ENCODE results near the gene DUOXA1.
"Not testable (repeated sequence)": the region's sequence is repeated elsewhere in the genome, so short reads cannot be mapped to it uniquely, and the experiment has no call there.

Gene DUOXA1

DNA sequence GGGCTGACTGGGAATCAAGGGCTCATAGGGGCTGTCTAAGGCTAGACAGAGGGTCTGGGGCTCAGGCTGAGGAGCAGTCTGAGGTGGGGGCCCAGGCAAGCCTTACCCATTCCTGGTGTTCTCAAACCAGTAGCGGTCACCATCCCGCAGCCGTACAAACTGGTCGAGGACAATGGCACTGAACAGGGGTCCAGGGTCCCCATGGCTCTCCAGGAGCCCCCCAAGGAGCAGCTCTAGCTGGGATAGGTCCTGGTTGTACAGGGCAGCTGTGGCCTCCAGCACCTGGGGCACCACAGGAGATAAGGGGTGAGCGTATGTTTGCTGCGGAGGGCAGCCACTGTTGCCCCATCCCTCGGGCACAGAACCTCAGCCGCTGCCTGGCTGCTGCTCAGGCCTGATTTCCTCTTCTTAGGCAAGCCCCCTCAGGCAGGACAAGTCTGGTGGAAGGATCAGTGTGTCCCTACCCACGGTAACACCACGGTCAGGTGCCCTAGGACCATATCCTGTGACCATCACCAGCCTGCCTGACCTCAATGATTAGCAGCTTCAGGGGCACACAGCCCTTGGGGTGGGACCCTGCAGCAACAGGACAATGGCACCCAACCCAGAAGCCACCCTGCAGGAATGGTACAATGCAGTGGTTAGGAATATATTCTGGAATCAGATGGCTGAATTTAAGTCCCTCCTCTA, 21.6 kb downstream of the DUOXA1 start:
- no peak for DNase-seq
- no peak for TF ChIP-seq GATA1 (IDR thresholded peaks at IDR 0.05; ENCODE audit: low read depth, low read length)
- no peak for TF ChIP-seq POLR2A (IDR thresholded peaks at IDR 0.05; ENCODE audit: low read length)

DNA sequence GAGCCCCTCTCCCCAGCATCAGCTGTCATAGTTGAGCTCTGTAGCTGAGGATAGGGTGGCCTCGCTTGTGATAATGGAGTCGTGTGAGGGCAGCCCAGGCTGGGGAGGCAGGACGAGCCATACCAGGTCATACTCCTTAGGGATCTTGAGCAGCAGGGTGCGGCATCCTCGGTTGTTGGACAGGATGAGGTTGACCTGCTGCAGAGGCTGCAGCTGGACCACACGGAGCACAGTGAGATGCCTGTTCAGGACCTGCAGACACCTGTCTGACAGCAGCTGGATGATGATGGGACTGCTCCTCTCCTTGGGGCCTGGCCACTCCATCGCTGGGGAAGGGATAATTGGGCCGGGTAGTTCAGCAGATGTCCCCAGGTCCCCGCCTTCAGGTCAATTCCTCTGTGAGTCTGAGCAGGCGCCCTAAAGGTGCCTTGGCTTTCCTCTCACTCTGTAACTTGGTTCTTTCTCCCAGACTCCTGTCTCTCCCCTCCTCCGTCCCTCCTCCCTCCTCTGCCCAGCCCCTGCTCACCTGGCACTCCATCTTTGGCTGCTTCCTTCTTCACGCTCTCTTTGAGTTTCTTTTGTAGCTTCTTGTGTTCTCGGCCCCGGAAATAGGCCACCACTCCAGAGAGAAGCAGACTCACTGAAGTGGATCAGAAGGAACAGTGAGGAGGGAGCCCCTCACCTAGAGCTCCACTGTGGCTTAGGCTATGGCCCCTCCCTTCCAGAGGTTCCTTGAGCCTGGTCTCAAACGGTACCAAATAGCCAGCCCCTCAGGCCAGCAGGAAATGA, 23.5 kb downstream of the DUOXA1 start:
- no peak for DNase-seq
- TF ChIP-seq GATA1 (IDR thresholded peaks at IDR 0.05; ENCODE audit: low read depth, low read length) (no peak), POLR2A (IDR thresholded peaks at IDR 0.05; ENCODE audit: low read length) (no peak)

DNA sequence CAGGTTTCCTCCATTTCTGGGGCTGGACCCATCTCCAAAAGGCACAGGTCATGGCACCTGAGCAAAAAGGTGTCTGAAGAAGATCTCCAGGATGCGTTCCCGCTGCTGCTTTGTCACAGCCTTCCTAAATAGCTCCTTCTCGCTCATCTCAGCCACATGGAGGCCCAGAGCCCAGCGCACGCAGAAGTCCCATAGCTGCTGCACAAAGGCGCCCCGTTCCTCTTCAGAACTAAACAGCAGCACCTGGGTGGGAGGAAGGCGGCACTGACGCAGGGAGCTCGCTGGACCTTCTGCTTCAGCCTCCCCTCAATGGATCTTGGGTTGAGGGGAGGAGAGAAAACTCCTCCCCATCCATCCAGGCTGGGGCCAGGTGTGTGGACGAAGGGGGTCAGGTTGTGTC, 24.1 kb downstream of the DUOXA1 start:
- TF ChIP-seq GATA1 (IDR thresholded peaks at IDR 0.05; ENCODE audit: low read depth, low read length) (no peak), POLR2A (IDR thresholded peaks at IDR 0.05; ENCODE audit: low read length) (no peak)
- DNase-seq, result no peak

DNA sequence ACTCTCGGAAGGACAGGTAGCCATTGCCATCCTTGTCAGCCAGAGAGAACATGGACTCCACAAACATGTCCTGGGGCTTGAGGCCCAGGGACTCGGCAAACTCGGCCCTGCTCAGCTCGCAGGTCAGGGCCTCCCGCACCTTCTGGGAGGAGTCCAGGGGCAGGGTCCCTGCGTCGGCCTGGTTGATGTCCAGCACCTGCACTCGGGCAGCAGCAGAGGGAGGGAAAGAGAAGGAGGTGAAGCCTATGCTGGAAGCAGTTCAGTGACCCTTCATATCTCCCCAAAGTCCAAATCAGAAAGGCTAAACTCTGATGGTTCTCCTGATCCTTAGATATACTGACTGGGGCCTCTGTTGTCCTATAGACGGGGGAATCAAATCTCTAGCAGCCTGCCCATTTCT, 25.5 kb downstream of the DUOXA1 start:
- not testable (repeated sequence) for DNase-seq

DNA sequence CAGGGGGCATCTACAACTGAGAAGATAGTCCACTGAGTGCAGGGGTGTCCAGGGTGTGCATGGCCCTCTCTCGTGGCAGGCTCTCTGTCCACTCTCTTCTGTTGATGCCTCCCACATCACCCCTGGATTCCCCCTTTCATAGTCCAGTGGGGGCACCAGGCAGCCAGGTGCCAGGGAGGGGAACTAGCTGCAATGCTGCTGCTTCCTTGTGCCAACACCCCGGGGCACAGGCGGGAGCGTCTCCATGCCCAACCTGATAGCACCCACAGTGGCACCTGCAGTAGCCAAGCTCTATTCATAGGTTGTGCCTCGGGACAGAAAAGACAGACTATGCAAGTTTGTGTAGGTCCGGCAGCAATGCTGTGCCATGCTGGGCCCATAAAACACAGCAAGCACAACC, 27.5 kb downstream of the DUOXA1 start:
- TF ChIP-seq GATA1 (IDR thresholded peaks at IDR 0.05; ENCODE audit: low read depth, low read length) (no peak), POLR2A (IDR thresholded peaks at IDR 0.05; ENCODE audit: low read length) (no peak)
- no peak for DNase-seq

DNA sequence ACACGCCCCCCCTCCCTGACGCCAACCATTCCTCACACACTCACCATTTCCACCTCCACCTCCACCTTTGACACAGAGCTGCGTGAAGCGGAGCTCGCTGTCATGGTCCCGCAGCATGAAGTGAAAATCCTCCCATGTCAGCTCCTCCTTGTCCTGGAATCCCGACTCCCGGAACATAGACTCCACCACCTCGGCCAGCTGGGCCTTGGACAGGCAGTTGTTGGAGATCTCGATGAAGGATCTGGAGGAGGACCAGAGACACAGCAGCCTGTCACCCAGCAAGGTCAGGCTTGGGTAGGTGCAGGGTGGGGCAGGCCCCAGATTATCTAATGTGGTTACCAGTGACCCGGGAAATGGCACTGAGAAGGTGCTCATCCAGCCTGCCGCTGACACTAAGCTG, 27.9 kb downstream of the DUOXA1 start:
- TF ChIP-seq POLR2A (IDR thresholded peaks at IDR 0.05; ENCODE audit: low read length), result no peak
- no peak for TF ChIP-seq GATA1 (IDR thresholded peaks at IDR 0.05; ENCODE audit: low read depth, low read length)

DNA sequence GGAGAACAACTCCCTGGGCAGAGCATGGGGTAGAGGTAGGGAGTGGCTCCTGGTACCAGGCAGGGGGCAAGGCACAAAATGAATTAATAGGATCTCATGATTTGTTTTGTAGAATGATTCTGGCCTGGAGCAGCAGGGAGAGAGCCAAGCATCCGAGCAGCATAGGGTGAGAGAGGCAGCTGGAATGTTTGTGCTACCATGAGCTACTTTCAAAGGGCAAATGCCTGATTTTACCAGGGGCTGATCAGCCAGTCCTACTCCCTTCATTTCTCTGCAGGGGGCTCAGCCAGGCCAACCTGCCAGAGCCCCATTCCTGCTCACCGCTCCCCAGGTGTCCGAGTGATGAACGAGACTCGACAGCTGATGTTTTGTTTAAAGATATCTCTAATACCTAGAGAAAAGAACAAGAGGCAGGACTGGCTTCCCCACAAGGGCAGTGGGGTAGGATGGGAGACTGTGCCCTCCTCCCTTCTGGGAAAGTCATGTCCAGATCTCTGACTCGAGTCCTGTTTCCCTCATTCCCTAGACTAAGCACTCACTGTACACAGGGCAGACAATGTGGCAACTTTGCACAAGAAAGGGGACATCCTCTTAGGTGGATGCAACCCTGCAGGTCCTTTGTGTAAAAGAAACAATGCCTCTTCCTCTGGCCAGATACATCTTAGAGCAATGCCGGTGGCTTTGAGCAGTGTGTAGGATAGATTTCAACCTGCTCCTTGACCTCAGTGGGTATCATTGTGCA, 28.6 kb downstream of the DUOXA1 start:
- TF ChIP-seq GATA1 (IDR thresholded peaks at IDR 0.05; ENCODE audit: low read depth, low read length), result no peak
- TF ChIP-seq POLR2A (IDR thresholded peaks at IDR 0.05; ENCODE audit: low read length), result no peak
- DNase-seq, result no peak

More for the DNA sequence above, 27.9 kb downstream of the DUOXA1 start:
- no peak for DNase-seq

DNA sequence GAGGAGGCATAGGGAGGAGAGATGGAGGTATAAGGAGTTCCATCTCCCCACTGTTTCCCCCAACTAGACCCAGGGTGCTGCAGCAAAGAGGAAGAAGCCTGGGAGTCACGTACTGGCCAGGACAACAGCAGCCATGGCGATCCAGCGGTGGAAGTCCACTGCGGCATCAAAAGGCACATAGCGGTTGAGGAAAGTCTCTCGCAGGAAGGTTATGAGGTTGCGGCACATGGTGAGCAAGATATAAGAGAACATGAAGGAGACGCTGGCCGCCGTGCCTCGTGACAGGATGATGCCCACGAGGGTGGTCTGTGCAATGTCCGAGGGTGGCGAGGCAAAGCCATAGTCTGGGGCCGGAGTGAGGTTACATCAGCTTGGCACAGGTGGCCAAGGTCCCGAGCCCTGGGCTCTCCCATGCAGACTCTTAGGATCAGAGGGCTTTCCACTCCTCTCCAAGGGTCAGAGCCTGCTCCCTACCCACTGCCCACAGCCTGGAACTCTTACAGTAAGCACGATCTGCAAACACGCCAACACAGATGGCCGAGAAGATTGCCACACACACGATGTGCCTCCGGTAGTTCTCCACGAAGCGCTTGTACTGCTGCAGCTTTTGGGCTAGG, 30.0 kb downstream of the DUOXA1 start:
- no peak for DNase-seq
- TF ChIP-seq POLR2A (IDR thresholded peaks at IDR 0.05; ENCODE audit: low read length) (no peak), GATA1 (IDR thresholded peaks at IDR 0.05; ENCODE audit: low read depth, low read length) (no peak)

DNA sequence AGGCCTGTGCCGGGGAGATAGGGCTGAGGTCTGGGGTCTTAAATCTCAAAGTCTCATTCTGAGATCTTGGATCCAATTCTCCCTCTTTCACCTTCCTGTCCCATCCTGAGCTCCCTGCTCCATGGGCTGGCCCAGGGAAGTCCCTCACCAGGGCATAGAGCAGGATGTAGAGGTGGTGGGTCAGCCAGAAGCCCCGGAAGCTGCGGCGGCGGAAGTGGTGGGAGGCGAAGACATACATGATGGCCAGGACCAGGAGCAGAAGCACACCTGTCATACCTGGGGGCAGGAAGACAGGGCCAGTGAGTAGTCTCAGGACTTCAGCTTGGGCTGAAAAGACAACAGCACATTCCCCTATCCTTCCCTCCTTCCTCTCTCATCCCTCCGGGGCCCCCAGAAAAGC, 32.2 kb downstream of the DUOXA1 start:
- TF ChIP-seq POLR2A (IDR thresholded peaks at IDR 0.05; ENCODE audit: low read length) (no peak), GATA1 (IDR thresholded peaks at IDR 0.05; ENCODE audit: low read depth, low read length) (no peak)
- DNase-seq, result no peak

DNA sequence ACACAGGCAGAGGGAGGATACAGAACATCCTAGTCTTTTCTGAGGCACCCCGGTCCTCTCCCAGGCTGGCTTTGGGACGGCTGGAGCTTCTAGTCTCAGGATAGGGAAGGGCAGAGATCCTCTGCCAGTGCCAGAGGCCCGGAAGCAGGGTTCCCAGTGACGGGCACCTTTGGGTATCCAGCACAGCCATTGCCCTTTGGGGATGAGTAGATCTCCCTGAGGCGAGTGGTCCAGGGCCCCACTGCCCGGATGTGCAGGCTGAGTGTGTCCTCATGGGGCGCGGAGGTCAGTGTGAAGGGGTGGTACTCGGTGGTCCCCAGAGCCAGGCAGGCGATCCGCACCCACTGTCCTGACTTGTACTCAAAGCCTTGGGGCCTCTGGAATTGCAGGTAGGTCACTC, 34.0 kb downstream of the DUOXA1 start:
- DNase-seq, result no peak
- TF ChIP-seq GATA1 (IDR thresholded peaks at IDR 0.05; ENCODE audit: low read depth, low read length), result no peak

DNA sequence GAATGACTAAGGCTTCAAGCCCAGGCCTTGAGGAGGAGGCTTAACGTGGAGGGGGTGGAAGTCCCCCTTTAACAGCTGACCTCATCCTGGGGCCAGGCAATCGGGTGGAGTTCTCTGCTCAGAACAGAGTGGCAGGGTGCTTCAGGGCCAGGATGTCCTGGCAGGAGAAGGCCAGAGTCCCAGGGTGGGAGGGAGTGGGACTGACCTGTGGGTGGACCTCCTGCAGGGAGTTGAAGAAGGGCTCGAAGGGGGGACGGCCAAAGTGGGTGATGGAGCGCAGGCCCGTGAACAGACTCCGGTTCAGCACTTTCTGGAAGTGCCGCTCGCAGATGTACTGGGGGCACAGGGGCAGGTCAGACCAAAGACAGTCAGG, 35.3 kb downstream of the DUOXA1 start:
- TF ChIP-seq GATA1 (IDR thresholded peaks at IDR 0.05; ENCODE audit: low read depth, low read length), result no peak
- no peak for TF ChIP-seq POLR2A (IDR thresholded peaks at IDR 0.05; ENCODE audit: low read length)
- DNase-seq, result no peak

DNA sequence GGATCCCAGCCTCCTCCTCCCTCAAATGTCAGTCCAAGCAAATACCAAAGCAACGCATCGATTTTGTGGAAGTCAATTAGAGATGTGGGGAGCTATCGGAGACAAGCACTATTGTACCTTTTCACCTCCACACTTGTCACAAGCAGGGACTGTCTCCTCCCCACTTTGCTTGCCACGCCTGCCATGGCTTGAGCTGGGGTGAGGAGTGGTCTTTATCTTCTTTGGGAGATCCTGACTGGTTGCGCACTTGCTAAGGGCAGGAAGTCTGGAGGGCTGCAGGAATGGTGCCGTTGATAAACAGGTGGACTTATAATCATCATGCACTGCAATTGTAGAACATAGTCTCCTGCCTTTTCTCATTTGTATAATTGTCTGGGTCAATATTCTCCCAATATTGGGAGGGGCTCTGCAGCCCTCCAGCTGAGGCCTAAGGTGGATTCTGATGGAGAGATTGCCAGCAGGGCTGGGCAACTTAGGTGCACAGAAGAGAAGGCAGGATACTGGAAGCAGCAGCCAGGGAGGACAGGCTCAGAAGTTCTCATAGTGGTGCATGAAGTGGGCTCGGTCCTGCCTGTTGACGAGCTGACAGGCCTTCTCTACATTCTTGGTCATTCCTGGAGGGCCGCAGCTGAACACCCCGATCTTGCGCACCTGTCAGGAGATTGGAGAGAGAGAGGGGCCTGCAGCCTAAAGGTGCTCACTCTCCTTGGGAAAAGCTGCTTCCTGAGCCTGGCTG, 35.9 kb downstream of the DUOXA1 start:
- no peak for DNase-seq
- TF ChIP-seq POLR2A (IDR thresholded peaks at IDR 0.05; ENCODE audit: low read length) (no peak), GATA1 (IDR thresholded peaks at IDR 0.05; ENCODE audit: low read depth, low read length) (no peak)

DNA sequence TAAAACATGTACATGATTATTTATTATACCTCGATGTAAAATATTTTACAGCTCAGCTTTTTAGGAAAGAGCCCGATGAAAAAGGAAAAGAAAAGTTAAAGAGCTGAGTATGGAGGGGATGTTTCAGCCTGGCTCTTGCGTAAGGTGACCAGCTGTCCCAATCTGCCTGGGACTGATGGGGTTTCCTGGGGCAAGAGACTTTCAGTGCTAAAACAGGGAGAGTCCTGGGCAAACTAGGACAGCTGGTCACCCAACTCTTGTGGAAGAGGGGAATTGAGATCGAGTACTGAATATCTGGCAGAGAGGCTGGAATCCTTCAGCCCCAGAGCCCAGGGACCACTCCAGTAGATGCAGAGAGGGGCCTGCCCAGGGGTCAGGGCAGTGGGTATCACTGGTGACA, 36.7 kb downstream of the DUOXA1 start:
- no peak for TF ChIP-seq POLR2A (IDR thresholded peaks at IDR 0.05; ENCODE audit: low read length)
- TF ChIP-seq GATA1 (IDR thresholded peaks at IDR 0.05; ENCODE audit: low read depth, low read length), result no peak
- no peak for DNase-seq

DNA sequence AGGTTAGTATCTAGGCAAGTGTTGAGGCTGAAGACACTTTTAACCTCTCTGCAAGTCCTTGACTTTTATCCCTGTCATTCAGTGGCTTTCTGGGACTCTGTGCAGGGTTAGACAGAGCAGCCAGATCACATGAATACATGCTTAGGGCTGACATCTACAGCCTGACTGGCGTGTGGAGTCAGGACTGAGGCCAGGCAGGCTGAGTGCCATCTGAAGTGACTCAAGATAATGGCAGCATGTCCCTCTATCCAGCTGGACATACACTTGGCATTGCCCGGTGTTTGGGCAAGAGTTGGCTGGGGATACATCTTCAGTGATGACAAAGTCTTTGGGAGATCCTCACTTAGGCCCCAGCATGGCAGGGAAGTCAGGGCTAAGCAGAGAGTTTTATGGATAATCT, 38.1 kb downstream of the DUOXA1 start:
- no peak for DNase-seq
- TF ChIP-seq POLR2A (IDR thresholded peaks at IDR 0.05; ENCODE audit: low read length) (no peak), GATA1 (IDR thresholded peaks at IDR 0.05; ENCODE audit: low read depth, low read length) (no peak)
